Measurements from ENCODE around the gene RBM23. TPM values are rescaled to one million over a fixed set of nuclear protein-coding genes. Genes with fewer than 3 reads are reported as not detected.

Gene RBM23
- total and polyA plus RNA-seq, 2 of the 8 experiments (the other 6 are each of a cell fraction or from before 2014, with no cell fraction given), result 41.2 to 43.3 TPM

GRCh38 chr14:22910916-22911315 is 8.0 kb downstream of the RBM23 start (continued):
- TF ChIP-seq CHD7 (IDR thresholded peaks at IDR 0.05; ENCODE audit: insufficient replicate concordance, low read length) (no peak), BCL11A (IDR thresholded peaks at IDR 0.05; ENCODE audit: low read depth in 2 of 2, low read length in 2 of 2) (no peak), SUZ12 (IDR thresholded peaks at IDR 0.05; ENCODE audit: low read length) (no peak), CHD2 (IDR thresholded peaks at IDR 0.05; ENCODE audit: low read length) (no peak)
- TF ChIP-seq, protein P1, sequence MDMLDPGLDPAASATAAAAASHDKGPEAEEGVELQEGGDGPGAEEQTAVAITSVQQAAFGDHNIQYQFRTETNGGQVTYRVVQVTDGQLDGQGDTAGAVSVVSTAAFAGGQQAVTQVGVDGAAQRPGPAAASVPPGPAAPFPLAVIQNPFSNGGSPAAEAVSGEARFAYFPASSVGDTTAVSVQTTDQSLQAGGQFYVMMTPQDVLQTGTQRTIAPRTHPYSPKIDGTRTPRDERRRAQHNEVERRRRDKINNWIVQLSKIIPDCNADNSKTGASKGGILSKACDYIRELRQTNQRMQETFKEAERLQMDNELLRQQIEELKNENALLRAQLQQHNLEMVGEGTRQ (IDR thresholded peaks at IDR 0.05; ENCODE audit: low read length), result no peak
- TF ChIP-seq, protein P2, sequence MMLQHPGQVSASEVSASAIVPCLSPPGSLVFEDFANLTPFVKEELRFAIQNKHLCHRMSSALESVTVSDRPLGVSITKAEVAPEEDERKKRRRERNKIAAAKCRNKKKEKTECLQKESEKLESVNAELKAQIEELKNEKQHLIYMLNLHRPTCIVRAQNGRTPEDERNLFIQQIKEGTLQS (IDR thresholded peaks at IDR 0.05; ENCODE audit: insufficient read depth, low read depth, low read length), result no peak
